Cortex of kidney (tissue), 1 donor: ENCODE data around the gene AHSA1.

Experiments
- DNase-seq: peaks from one replicate; lab custom pipeline; 2025; lab: John Stamatoyannopoulos, UW

AHSA1 gene

GRCh38 chr14:77473921-77474320 lies 16.0 kb downstream of the AHSA1 start:
- DNase-seq = no peak

- no peak for DNase-seq
Observed at GRCh38 chr14:77474479-77475177, 16.7 kb downstream of the AHSA1 start.

- DNase-seq = no peak
Observed at GRCh38 chr14:77475432-77476115, 17.7 kb downstream of the AHSA1 start.

GRCh38 chr14:77478029-77478428 lies 20.1 kb downstream of the AHSA1 start:
- DNase-seq = no peak

GRCh38 chr14:77478796-77479195 lies 20.9 kb downstream of the AHSA1 start:
- no peak for DNase-seq

- DNase-seq = no peak
Observed at GRCh38 chr14:77482422-77482821, 24.5 kb downstream of the AHSA1 start.

GRCh38 chr14:77485256-77485655 lies 27.4 kb downstream of the AHSA1 start:
- DNase-seq = no peak

- no peak for DNase-seq
Observed at GRCh38 chr14:77485901-77486678, 28.2 kb downstream of the AHSA1 start.

- no peak for DNase-seq
Observed at GRCh38 chr14:77488558-77488957, 30.7 kb downstream of the AHSA1 start.

- no peak for DNase-seq
Observed at GRCh38 chr14:77489041-77489440, 31.1 kb downstream of the AHSA1 start.

- no peak for DNase-seq
Observed at GRCh38 chr14:77490347-77490986, 32.6 kb downstream of the AHSA1 start.

GRCh38 chr14:77491056-77491455 lies 33.2 kb downstream of the AHSA1 start:
- DNase-seq = no peak

GRCh38 chr14:77495334-77495733 lies 37.4 kb downstream of the AHSA1 start:
- DNase-seq = no peak

GRCh38 chr14:77498120-77498979 lies 40.5 kb downstream of the AHSA1 start, which contains the start of gene ISM2:
Gene ISM2 (minus strand): TSS chr14:77498816. CDS start chr14:77498793, 23 bp downstream.
- DNase-seq = no peak

- DNase-seq = no peak
Observed at GRCh38 chr14:77498984-77499527, 41.2 kb downstream of the AHSA1 start.

GRCh38 chr14:77502109-77502782 lies 44.4 kb downstream of the AHSA1 start:
- no peak for DNase-seq

GRCh38 chr14:77503138-77503537 lies 45.2 kb downstream of the AHSA1 start:
- DNase-seq = no peak

- no peak for DNase-seq
Observed at GRCh38 chr14:77505031-77505430, 47.1 kb downstream of the AHSA1 start.

GRCh38 chr14:77507762-77508161 lies 49.9 kb downstream of the AHSA1 start:
- no peak for DNase-seq

GRCh38 chr14:77508249-77508648 lies 50.4 kb downstream of the AHSA1 start:
- no peak for DNase-seq
